Measurements from ENCODE around the gene DGKH. TPM values are rescaled to one million over a fixed set of nuclear protein-coding genes. Genes with fewer than 3 reads are reported as not detected.

The DGKH gene
- total and polyA plus RNA-seq, 9 of the 15 experiments (the other 6 are each of a cell fraction or from before 2014, with no cell fraction given) = 0.38 to 4.4 (median 3.1) TPM

GRCh38 chr13:42102961-42103865 is 54.8 kb downstream of the DGKH start:
- DNase-seq (ENCODE audit: extremely low read depth in 1 of 4, low spot score in 3 of 4) = no peak
- Histone ChIP-seq H3K9me1 (ENCODE audit: control insufficient read depth, insufficient read depth, low read length) (no peaks in the 10 kb centered on the region), H3K4me1 (replicated peaks in 1 of 2; ENCODE audit: control insufficient read depth in 2 of 2, insufficient read depth in 2 of 2, low read length in 2 of 2) (no peaks in the 10 kb centered on the region), H3K27me3 (ENCODE audit: control insufficient read depth in 2 of 2, insufficient read depth in 2 of 2, low read length in 2 of 2) (no peaks in the 10 kb centered on the region), H4K20me1 (replicated peaks; ENCODE audit: control insufficient read depth, insufficient read depth, low read length) (no peaks in the 10 kb centered on the region), H3K27ac (ENCODE audit: extremely low read depth, low read depth, low read length) (no peak overlapping the region), H2AFZ (ENCODE audit: low read depth, low read length) (no peak overlapping the region), H3K4me3 (no peak overlapping the region), H3K9ac (ENCODE audit: insufficient read depth in 1 of 2, low read depth in 2 of 2, low read length in 2 of 2) (no peak overlapping the region), H3K79me2 (ENCODE audit: control insufficient read depth, insufficient read depth, low read length) (no peaks in the 10 kb centered on the region), H3K9me3 (replicated peaks; ENCODE audit: control insufficient read depth, insufficient read depth, low read depth, low read length) (no peaks in the 10 kb centered on the region), H3K4me2 (ENCODE audit: insufficient read depth, low read length) (no peak overlapping the region), H3K36me3 (ENCODE audit: control insufficient read depth, insufficient read depth, low read length) (no peaks in the 10 kb centered on the region)
- ChIA-PET CTCF (ENCODE audit: low intra/inter-chr PET ratio) (no interaction called here), POLR2A (no interaction called here)
- 72% methylated on average over 5 of the region's 5 CpGs for WGBS (ENCODE audit: insufficient coverage, low coverage, missing lambda C conversion rate)
- no peak for ATAC-seq
- in situ Hi-C loops (cut with MboI) (loop anchor here (25.0 kb wide), 1 partner anchor 691 kb away; no protein-coding TSS in a partner anchor), intact Hi-C loops (cut with micrococcal nuclease) (no loop called here)
- FAIRE-seq = no peak
- TF ChIP-seq PRMT5 (CRISPR knock-in tag; IDR thresholded peaks at IDR 0.05) (no peak), GATAD2B (IDR thresholded peaks at IDR 0.05; ENCODE audit: borderline replicate concordance) (no peak), ZNF12 (CRISPR knock-in tag; IDR thresholded peaks at IDR 0.05) (no peak), HINFP (tag; conservative IDR thresholded peaks at IDR 0.05; ENCODE audit: low read depth) (no peak), ZC3H8 (IDR thresholded peaks at IDR 0.05) (no peak), NCOA4 (IDR thresholded peaks at IDR 0.05; ENCODE audit: partially characterized antibody) (no peak), ELK1 (CRISPR knock-in tag; IDR thresholded peaks at IDR 0.05) (no peak), E4F1 (CRISPR knock-in tag; IDR thresholded peaks at IDR 0.05; ENCODE audit: borderline replicate concordance) (no peak), ZNF780A (CRISPR knock-in tag; IDR thresholded peaks at IDR 0.05) (no peak), ZNF740 (CRISPR knock-in tag; IDR thresholded peaks at IDR 0.05) (no peak), ZNF740 (tag; IDR thresholded peaks at IDR 0.05) (no peak), TCF7 (IDR thresholded peaks at IDR 0.05; ENCODE audit: borderline replicate concordance) (no peak), PHF8 (IDR thresholded peaks at IDR 0.05; ENCODE audit: borderline replicate concordance, low read length) (no peak), RCOR1 (IDR thresholded peaks at IDR 0.05; ENCODE audit: borderline replicate concordance in 1 of 2, low read depth in 2 of 2, low read length in 2 of 2) (no peak)
- no TSS peak for BruUV-seq (replicated peaks)

Data from K562 (cell line).